Muscle of arm (tissue), 14 donors: ENCODE data around the gene SERTAD3. TPM values are rescaled to one million over a fixed set of nuclear protein-coding genes. Genes with fewer than 3 reads are reported as not detected.
"Not testable (repeated sequence)": the region's sequence is repeated elsewhere in the genome, so short reads cannot be mapped to it uniquely, and the experiment has no call there.

ENCODE experiments used
- DNase-seq: peaks from one replicate; pipeline ENCODE4 v3.0.0-alpha.2; 2013
- long read RNA-seq, 11 donors: transcript quantifications; one replicate each; lab custom pipeline, GENCODE V29; 2026
- polyA plus RNA-seq, 12 donors: library from polyadenylated mRNA; unstranded; fragments of 120-200 nt; gene quantifications; one replicate each; pipeline ENCODE4 v1.2.1, GENCODE V29; 2013; ENCODE audit not compliant: insufficient read length in 12 of 12

SERTAD3 gene
- polyA plus RNA-seq = 10 to 100 TPM in 11 of 12 donors, not detected in 1; 25.4 to 57.7 (median 44.9) TPM
- long read RNA-seq, donor 1, transcript SERTAD3-201 (2 exons, 1,734 nt) = major isoform, 16 of 16 reads
- long read RNA-seq, donor 1, partial matches to known transcripts = 0 of 16 reads
- long read RNA-seq, donor 1, other reads (novel, unspliced or antisense) = 0 of 16 reads
- long read RNA-seq, donor 2, transcript SERTAD3-201 (2 exons, 1,734 nt) = major isoform, 22 of 27 reads
- long read RNA-seq, donor 2, transcript SERTAD3-204 (2 exons, 747 nt) = minor isoform, 5 of 27 reads
- long read RNA-seq, donor 2, partial matches to known transcripts = 0 of 27 reads
- long read RNA-seq, donor 2, other reads (novel, unspliced or antisense) = 0 of 27 reads
- long read RNA-seq, donor 3, transcript SERTAD3-201 (2 exons, 1,734 nt) = major isoform, 5 of 5 reads
- long read RNA-seq, donor 3, partial matches to known transcripts = 0 of 5 reads
- long read RNA-seq, donor 3, other reads (novel, unspliced or antisense) = 0 of 5 reads
- long read RNA-seq, donor 4, transcript SERTAD3-201 (2 exons, 1,734 nt) = major isoform, 8 of 8 reads
- long read RNA-seq, donor 4, partial matches to known transcripts = 0 of 8 reads
- long read RNA-seq, donor 4, other reads (novel, unspliced or antisense) = 0 of 8 reads
- long read RNA-seq, donor 5, transcript SERTAD3-201 (2 exons, 1,734 nt) = major isoform, 30 of 31 reads
- long read RNA-seq, donor 5, partial matches to known transcripts = 0 of 31 reads
- long read RNA-seq, donor 5, other reads (novel, unspliced or antisense) = 0 of 31 reads
- long read RNA-seq, donor 6, transcript SERTAD3-201 (2 exons, 1,734 nt) = major isoform, 10 of 11 reads
- long read RNA-seq, donor 6, partial matches to known transcripts = 0 of 11 reads
- long read RNA-seq, donor 6, other reads (novel, unspliced or antisense) = 0 of 11 reads
- long read RNA-seq, donor 7, transcript SERTAD3-201 (2 exons, 1,734 nt) = major isoform, 7 of 7 reads
- long read RNA-seq, donor 7, partial matches to known transcripts = 0 of 7 reads
- long read RNA-seq, donor 7, other reads (novel, unspliced or antisense) = 0 of 7 reads
- long read RNA-seq, donor 8, transcript SERTAD3-201 (2 exons, 1,734 nt) = major isoform, 12 of 13 reads
- long read RNA-seq, donor 8, partial matches to known transcripts = 0 of 13 reads
- long read RNA-seq, donor 8, other reads (novel, unspliced or antisense) = 0 of 13 reads
- long read RNA-seq, donor 9, transcript SERTAD3-201 (2 exons, 1,734 nt) = major isoform, 10 of 10 reads
- long read RNA-seq, donor 9, partial matches to known transcripts = 0 of 10 reads
- long read RNA-seq, donor 9, other reads (novel, unspliced or antisense) = 0 of 10 reads
- long read RNA-seq, donor 10, transcript SERTAD3-201 (2 exons, 1,734 nt) = major isoform, 14 of 14 reads
- long read RNA-seq, donor 10, partial matches to known transcripts = 0 of 14 reads
- long read RNA-seq, donor 10, other reads (novel, unspliced or antisense) = 0 of 14 reads
- long read RNA-seq, donor 11, transcript SERTAD3-201 (2 exons, 1,734 nt) = major isoform, 13 of 16 reads
- long read RNA-seq, donor 11, partial matches to known transcripts = 0 of 16 reads
- long read RNA-seq, donor 11, other reads (novel, unspliced or antisense) = 0 of 16 reads

- DNase-seq = peak; percentile 96
Measured at GRCh38 chr19:40444000-40444824, at the start of gene SERTAD3. SERTAD3 (minus strand) TSS chr19:40444335; CDS start chr19:40442080, 2,255 bp downstream.

DNA sequence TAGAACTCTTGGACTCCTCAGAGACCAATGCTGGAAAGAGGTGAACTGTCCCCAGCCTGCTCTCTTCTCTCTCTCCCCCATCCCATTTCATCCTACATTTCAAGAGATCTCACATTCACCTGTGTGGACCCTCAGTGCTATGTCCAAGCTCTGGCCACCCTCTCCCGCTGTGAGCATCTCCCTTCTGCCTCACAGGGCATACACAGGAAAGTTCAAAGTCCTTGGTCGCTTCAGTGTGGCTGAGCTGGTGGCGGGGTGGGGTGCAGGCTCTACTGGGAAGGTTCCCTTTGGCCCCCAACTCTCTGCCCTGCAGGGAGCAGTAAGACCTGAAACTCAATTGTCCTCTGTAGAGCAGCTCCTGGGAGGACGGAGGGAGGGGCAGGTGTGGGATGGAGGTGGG, 49.6 kb upstream of the SERTAD3 start:
- no peak for DNase-seq

DNA sequence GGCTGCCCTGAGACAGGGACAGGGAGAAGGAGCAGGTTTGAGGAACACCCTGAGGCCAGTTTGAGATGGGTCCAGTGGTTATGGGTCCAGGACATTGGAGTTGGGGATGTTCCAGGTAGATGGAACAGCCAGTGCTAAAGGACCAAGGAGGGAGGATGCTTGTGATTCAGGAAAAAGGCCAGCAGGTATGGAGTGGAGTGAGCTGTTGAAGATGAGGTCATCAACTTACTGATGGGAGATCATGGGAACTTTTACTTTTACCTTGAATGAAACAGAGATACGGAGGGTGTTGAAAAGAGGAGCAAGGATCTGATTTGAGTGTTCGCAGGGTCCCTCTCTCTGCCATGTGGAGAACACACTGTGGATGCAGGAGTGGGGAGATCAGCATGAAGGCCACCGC, 48.1 kb upstream of the SERTAD3 start:
- no peak for DNase-seq

DNA sequence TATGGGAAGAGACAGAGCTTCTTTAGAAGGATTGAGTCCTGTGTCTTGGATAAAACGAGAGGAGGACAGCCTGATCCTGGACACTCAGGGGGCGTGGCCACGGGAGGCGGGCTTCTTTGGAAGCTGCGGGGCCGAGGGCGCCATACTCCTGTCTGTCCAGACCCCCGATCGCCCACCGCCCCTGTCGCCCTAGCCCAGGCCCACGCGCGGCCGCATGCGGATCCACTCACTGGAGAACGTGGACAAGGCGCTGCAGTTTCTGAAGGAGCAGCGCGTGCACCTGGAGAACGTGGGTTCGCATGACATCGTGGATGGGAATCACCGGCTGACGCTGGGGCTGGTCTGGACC, 45.7 kb upstream of the SERTAD3 start:
- DNase-seq = no peak

- no peak for DNase-seq
Measured at GRCh38 chr19:40486017-40486416, 41.9 kb upstream of the SERTAD3 start.

DNA sequence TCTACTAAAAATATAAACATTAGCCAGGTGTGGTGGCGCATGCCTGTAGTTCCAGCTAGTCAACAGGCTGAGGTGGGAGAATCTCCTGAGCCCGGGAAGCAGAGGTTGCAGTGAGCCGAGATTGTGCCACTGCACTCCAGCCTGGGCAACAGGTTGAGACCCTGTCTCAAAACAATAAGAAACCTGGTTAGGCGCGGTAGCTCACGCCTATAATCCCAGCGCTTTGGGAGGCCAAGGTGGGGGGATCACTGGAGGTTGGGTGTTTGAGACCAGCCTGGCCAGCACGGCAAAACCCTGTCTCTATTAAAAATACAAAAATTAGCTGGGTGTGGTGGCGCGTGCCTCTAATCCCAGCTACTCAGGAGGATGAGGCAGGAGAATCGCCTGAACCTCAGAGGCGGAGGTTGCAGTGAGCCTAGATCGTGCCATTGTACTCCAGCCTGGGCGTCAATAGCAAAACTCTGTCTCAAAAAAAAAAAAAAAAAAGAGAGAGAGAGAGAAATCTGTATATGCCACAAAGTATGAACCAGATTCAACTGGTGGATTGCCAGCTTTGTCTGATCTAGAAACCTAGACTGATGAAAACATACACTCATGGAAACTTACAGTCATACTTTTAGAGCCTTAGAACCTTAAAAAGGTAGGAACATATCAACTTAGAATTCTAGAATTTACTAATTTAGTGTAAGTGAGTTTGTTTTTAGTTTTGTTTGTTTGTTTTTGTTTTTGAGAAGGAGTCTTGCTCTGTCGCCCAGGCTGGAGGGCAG, 31.9 kb upstream of the SERTAD3 start:
- not testable (repeated sequence) for DNase-seq

- DNase-seq = no peak
Measured at GRCh38 chr19:40474737-40475136, 30.6 kb upstream of the SERTAD3 start.

GRCh38 chr19:40472516-40472915, 28.4 kb upstream of the SERTAD3 start:
- no peak for DNase-seq

- no peak for DNase-seq
Measured at GRCh38 chr19:40471111-40471510, 27.0 kb upstream of the SERTAD3 start.

DNA sequence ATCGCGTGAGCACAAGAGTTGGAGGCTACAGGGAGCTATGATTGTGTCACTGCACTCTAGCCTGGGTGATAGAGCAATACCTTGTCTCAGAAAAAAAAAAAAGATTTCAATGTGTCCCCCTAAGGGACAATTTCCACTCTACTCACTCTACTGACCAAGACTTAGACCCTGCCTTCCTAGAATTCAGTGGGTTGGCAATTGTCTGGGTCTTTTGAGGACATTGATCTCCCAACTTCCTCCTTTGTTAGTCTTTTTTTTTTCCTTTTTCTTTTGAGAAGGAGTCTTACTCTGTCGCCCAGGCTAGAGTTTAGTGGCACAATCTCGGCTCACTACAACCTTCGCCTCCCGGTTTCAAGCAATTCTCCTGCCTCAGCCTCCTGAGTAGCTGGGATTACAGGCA, 24.9 kb upstream of the SERTAD3 start:
- DNase-seq = no peak

GRCh38 chr19:40466985-40467734, 23.0 kb upstream of the SERTAD3 start, which contains the start of gene SPTBN4:
SPTBN4 (plus strand) TSS chr19:40467001; CDS start chr19:40472622, 5,621 bp downstream.
- no peak for DNase-seq

GRCh38 chr19:40466219-40466984, 22.3 kb upstream of the SERTAD3 start:
- DNase-seq = no peak

- DNase-seq = peak; percentile 100
Measured at GRCh38 chr19:40465557-40466218, 21.6 kb upstream of the SERTAD3 start, which contains the start of gene BLVRB. BLVRB (minus strand) TSS chr19:40465745; CDS start chr19:40465688, 57 bp downstream.

- DNase-seq = no peak
Measured at GRCh38 chr19:40465025-40465556, 21.0 kb upstream of the SERTAD3 start.

- DNase-seq = peak; percentile 78
Measured at GRCh38 chr19:40464059-40465024, 20.2 kb upstream of the SERTAD3 start.
